ENCODE measurements around the gene MRPL51. TPM values are rescaled to one million over a fixed set of nuclear protein-coding genes. Genes with fewer than 3 reads are reported as not detected.

The MRPL51 gene
- total RNA-seq, 3 donors from 2014 or later: 58.5 to 72.1 (median 62.4) TPM

GRCh38 chr12:6444031-6444430 lies 49.0 kb downstream of the MRPL51 start:
- H3K9me3 ChIP-seq: no peaks in the 10 kb centered on the region
- intact Hi-C loops (cut with DNase I; ENCODE audit: low total_unique reads): no loop called here
- no peaks in the 10 kb centered on the region for H3K36me3 ChIP-seq
- TF ChIP-seq POLR2AphosphoS5 (IDR thresholded peaks at IDR 0.05) (no peak), POLR2A (IDR thresholded peaks at IDR 0.05) (no peak), CTCF (IDR thresholded peaks at IDR 0.05) (no peak)
- DNase-seq (ENCODE audit: low spot score in 2 of 2): no peak
- no peaks in the 10 kb centered on the region for H3K27me3 ChIP-seq
- no peak overlapping the region for H3K27ac ChIP-seq
- H3K4me1 ChIP-seq: no peaks in the 10 kb centered on the region
- H3K4me3 ChIP-seq: no peak overlapping the region

- no peaks in the 10 kb centered on the region for H3K9me3 ChIP-seq
- no peaks in the 10 kb centered on the region for H3K4me1 ChIP-seq
- DNase-seq (ENCODE audit: low spot score in 2 of 2): no peak
- no peaks in the 10 kb centered on the region for H3K36me3 ChIP-seq
- no peak for TF ChIP-seq POLR2A (IDR thresholded peaks at IDR 0.05)
- TF ChIP-seq CTCF (IDR thresholded peaks at IDR 0.05): no peak
- no peak for TF ChIP-seq POLR2AphosphoS5 (IDR thresholded peaks at IDR 0.05)
- H3K27ac ChIP-seq: no peak overlapping the region
- H3K27me3 ChIP-seq: no peaks in the 10 kb centered on the region
- intact Hi-C loops (cut with DNase I; ENCODE audit: low total_unique reads): no loop called here
- H3K4me3 ChIP-seq: no peak overlapping the region
Observed at GRCh38 chr12:6443361-6443983, 49.6 kb downstream of the MRPL51 start.

- Histone ChIP-seq H3K4me3 (no peak overlapping the region), H3K27me3 (no peaks in the 10 kb centered on the region), H3K9me3 (no peaks in the 10 kb centered on the region), H3K4me1 (no peaks in the 10 kb centered on the region), H3K27ac (no peak overlapping the region), H3K36me3 (no peaks in the 10 kb centered on the region)
- intact Hi-C loops (cut with DNase I; ENCODE audit: low total_unique reads): no loop called here
- DNase-seq (ENCODE audit: low spot score in 2 of 2): no peak
- TF ChIP-seq POLR2A (IDR thresholded peaks at IDR 0.05) (no peak), CTCF (IDR thresholded peaks at IDR 0.05) (no peak), POLR2AphosphoS5 (IDR thresholded peaks at IDR 0.05) (no peak)
Observed at GRCh38 chr12:6442836-6443235, 50.2 kb downstream of the MRPL51 start.

Other genes starting within 250 kb of the MRPL51 start
- 10 to 100 TPM; 11.9 to 43.6 (median 42.4) TPM for gene PLEKHG6, start 182.6 kb downstream of the MRPL51 start, total RNA-seq
- gene TNFRSF1A, start 151.2 kb downstream of the MRPL51 start, total RNA-seq: 100 to 1,000 TPM; 232 to 256 (median 238) TPM
- 100 to 1,000 TPM in 1 of 3 donors, 10 to 100 TPM in 1, 1 to 10 TPM in 1; 1.3 to 175 (median 93.7) TPM for gene SCNN1A, start 117.7 kb downstream of the MRPL51 start, total RNA-seq
- gene LTBR, start 109.1 kb downstream of the MRPL51 start, total RNA-seq: 100 to 1,000 TPM in 2 of 3 donors, 10 to 100 TPM in 1; 90.1 to 115 (median 108) TPM
- 1 to 10 TPM in 2 of 3 donors, under 1 TPM in 1; 0.64 to 4.3 (median 2.6) TPM for gene CD27, start 48.3 kb downstream of the MRPL51 start, total RNA-seq
- 10 to 100 TPM; 16.5 to 24.6 (median 22.9) TPM for gene TAPBPL, start 41.2 kb downstream of the MRPL51 start, total RNA-seq
- gene VAMP1, start 22.6 kb downstream of the MRPL51 start, total RNA-seq: 10 to 100 TPM in 2 of 3 donors, 1 to 10 TPM in 1; 8.2 to 12.5 (median 11.1) TPM
- 10 to 100 TPM; 21.6 to 66.7 (median 53.9) TPM for gene NCAPD2, start 840 bp upstream of the MRPL51 start, total RNA-seq
- gene GAPDH, start 41.3 kb upstream of the MRPL51 start, total RNA-seq: 1,000 to 10,000 TPM; 1,134 to 1,818 (median 1,628) TPM
- gene IFFO1, start 62.8 kb upstream of the MRPL51 start, total RNA-seq: 10 to 100 TPM in 2 of 3 donors, 1 to 10 TPM in 1; 7.2 to 22.4 (median 15.7) TPM
- 10 to 100 TPM; 30.6 to 37.6 (median 31.5) TPM for gene NOP2, start 75.0 kb upstream of the MRPL51 start, total RNA-seq
- 100 to 1,000 TPM; 162 to 227 (median 203) TPM for gene CHD4, start 114.1 kb upstream of the MRPL51 start, total RNA-seq
- 1 to 10 TPM in 2 of 3 donors, under 1 TPM in 1; 0.98 to 1.8 (median 1.8) TPM for gene LPAR5, start 142.7 kb upstream of the MRPL51 start, total RNA-seq
- 1 to 10 TPM in 1 of 3 donors, under 1 TPM in 2; 0.59 to 2.4 (median 0.66) TPM for gene ACRBP, start 154.2 kb upstream of the MRPL51 start, total RNA-seq
- 10 to 100 TPM; 51.1 to 74.2 (median 56.3) TPM for gene ING4, start 169.9 kb upstream of the MRPL51 start, total RNA-seq
- gene ZNF384, start 196.1 kb upstream of the MRPL51 start, total RNA-seq: 10 to 100 TPM; 34.4 to 57.0 (median 49.5) TPM
- under 1 TPM in 2 of 3 donors, not detected in 1; 0.29 to 0.33 TPM for gene PIANP, start 207.6 kb upstream of the MRPL51 start, total RNA-seq
- 10 to 100 TPM; 52.1 to 72.2 (median 59.9) TPM for gene COPS7A, start 230.8 kb upstream of the MRPL51 start, total RNA-seq